Endodermal cell (in vitro differentiated cells): ENCODE data around the gene OR4N2. TPM values are rescaled to one million over a fixed set of nuclear protein-coding genes. Genes with fewer than 3 reads are reported as not detected.
A peak's percentile ranks its signal among the peaks of the same experiment; 100 is the strongest.
"Not testable (repeated sequence)": the region's sequence is repeated elsewhere in the genome, so short reads cannot be mapped to it uniquely, and the experiment has no call there.

ENCODE experiments used
- DNase-seq: peaks from one replicate; pipeline ENCODE4 v3.0.0-alpha.2; 2017
- H3K27ac ChIP-seq: 2 replicates; pipeline ENCODE4 v1.5.1; 2013; ENCODE audit warnings: mild to moderate bottlenecking, low read depth, low read length, moderate library complexity
- H3K27me3 ChIP-seq: 2 replicates; pipeline ENCODE4 v1.6.1; 2013; ENCODE audit warnings: mild to moderate bottlenecking, low read length, moderate library complexity; ENCODE audit not compliant: insufficient read depth, control insufficient read depth, poor library complexity, severe bottlenecking
- H3K36me3 ChIP-seq: 2 replicates; pipeline ENCODE4 v1.7.0; 2013; ENCODE audit warnings: mild to moderate bottlenecking, low read length, moderate library complexity; ENCODE audit not compliant: control insufficient read depth, insufficient read depth
- H3K4me1 ChIP-seq: one replicate; pipeline ENCODE4 v1.7.0; 2013; ENCODE audit warnings: low read length; ENCODE audit not compliant: control insufficient read depth, insufficient read depth
- H3K4me3 ChIP-seq: 2 replicates; pipeline ENCODE4 v1.5.1; 2013; ENCODE audit warnings: mild to moderate bottlenecking, low read length, moderate library complexity
- H3K9ac ChIP-seq: 2 replicates; pipeline ENCODE4 v1.6.1; 2013; ENCODE audit warnings: mild to moderate bottlenecking, low read length, moderate library complexity; ENCODE audit not compliant: poor library complexity, severe bottlenecking; ENCODE audit errors: extremely low read depth
- H3K9me3 ChIP-seq: 2 replicates; pipeline ENCODE4 v1.6.1; 2013; ENCODE audit warnings: mild to moderate bottlenecking, low read length, moderate library complexity; ENCODE audit not compliant: control insufficient read depth
- H3K27ac Mint-ChIP-seq: 2 replicates; pipeline ENCODE4 v1.8.0; 2020; ENCODE audit warnings: mixed read lengths
- H3K27me3 Mint-ChIP-seq: 2 replicates; pipeline ENCODE4 v1.8.0; 2021; ENCODE audit warnings: mild to moderate bottlenecking, mixed read lengths; ENCODE audit not compliant: insufficient read depth
- H3K36me3 Mint-ChIP-seq: 2 replicates; pipeline ENCODE4 v1.8.0; 2020; ENCODE audit warnings: low read depth, mixed read lengths
- H3K4me1 Mint-ChIP-seq: 2 replicates; pipeline ENCODE4 v1.8.0; 2020; ENCODE audit warnings: mixed read lengths
- H3K4me3 Mint-ChIP-seq: 2 replicates; pipeline ENCODE4 v1.8.0; 2020; ENCODE audit warnings: mild to moderate bottlenecking, moderate library complexity, mixed read lengths
- H3K9me3 Mint-ChIP-seq: 2 replicates; pipeline ENCODE4 v1.8.0; 2020; ENCODE audit warnings: mild to moderate bottlenecking, mixed read lengths
- CTCF ChIP-seq: fragments of 200-600 bp; sonication (generic); conservative IDR thresholded peaks from 2 replicates; pipeline ENCODE4 v1.5.0; 2021; ENCODE audit warnings: antibody characterized with exemption, mild to moderate bottlenecking
- WGBS, 2 experiments: methylation state at CpG; one replicate each; pipeline versions ENCODE4 v1.1.5 to v1.1.7; 2013; ENCODE audit warnings: missing lambda C conversion rate in 2 of 2, mixed read lengths in 1 of 2; ENCODE audit not compliant: insufficient coverage in 1 of 2, insufficient read length in 1 of 2; 5-methylcytosine and 5-hydroxymethylcytosine counted together
- total RNA-seq, 2 donors: library from RNA; stranded (reverse); fragmentation: NEBNext Ultra II Directional in 1 of 2; extraction: Animal tissue kit (Norgen Biotek cat#: 25700) in 1 of 2; gene quantifications; 2 replicates in 1 of 2; 3 replicates in 1 of 2; pipeline ENCODE4 v1.2.1, GENCODE V29; 2021

OR4N2 gene
- total RNA-seq, 2 donors from 2014 or later = not detected

- peaks cover 79% of the 10 kb centered on the region for H3K9me3 ChIP-seq
- Mint-ChIP-seq H3K4me1 (no peaks in the 10 kb centered on the region), H3K27ac (no peak overlapping the region), H3K36me3 (no peaks in the 10 kb centered on the region), H3K27me3 (no peaks in the 10 kb centered on the region), H3K4me3 (no peak overlapping the region), H3K9me3 (peaks cover 37% of the 10 kb centered on the region)
- TF ChIP-seq CTCF = no peak
- no peak overlapping the region for H3K27ac ChIP-seq
- WGBS, 2 experiments = 71 to 82% methylated on average over 1 to 2 of the region's 2 CpGs
- H3K9ac ChIP-seq = no peak overlapping the region
- H3K4me3 ChIP-seq = peak overlapping the region; percentile 23
- no peaks in the 10 kb centered on the region for H3K27me3 ChIP-seq
- no peaks in the 10 kb centered on the region for H3K36me3 ChIP-seq
- DNase-seq = no peak
- H3K4me1 ChIP-seq = no peaks in the 10 kb centered on the region
These were observed 24.7 kb downstream of the OR4N2 start for GRCh38 chr14:19828314-19828713.

- not testable (repeated sequence) for H3K27me3 ChIP-seq, H3K4me3 ChIP-seq, H3K36me3 ChIP-seq, H3K27me3 Mint-ChIP-seq, H3K27ac ChIP-seq, H3K9ac ChIP-seq, H3K4me3 Mint-ChIP-seq, H3K4me1 Mint-ChIP-seq, H3K27ac Mint-ChIP-seq, DNase-seq, H3K4me1 ChIP-seq, H3K36me3 Mint-ChIP-seq
- H3K9me3 Mint-ChIP-seq = peaks cover 31% of the 10 kb centered on the region
- H3K9me3 ChIP-seq = peaks cover 93% of the 10 kb centered on the region
- 67 to 74% methylated on average over 7 to 8 of the region's 8 CpGs for WGBS, 2 experiments
These were observed 30.8 kb downstream of the OR4N2 start for GRCh38 chr14:19834203-19834848.

- H3K36me3 ChIP-seq = no peaks in the 10 kb centered on the region
- H3K4me3 ChIP-seq = peak overlapping the region; percentile 8
- no peaks in the 10 kb centered on the region for H3K4me1 ChIP-seq
- H3K9ac ChIP-seq = no peak overlapping the region
- Mint-ChIP-seq H3K36me3 (no peaks in the 10 kb centered on the region), H3K9me3 (peaks cover 15% of the 10 kb centered on the region), H3K27me3 (no peaks in the 10 kb centered on the region), H3K4me1 (no peaks in the 10 kb centered on the region), H3K27ac (no peak overlapping the region), H3K4me3 (no peak overlapping the region)
- TF ChIP-seq CTCF = no peak
- no peak for DNase-seq
- H3K27ac ChIP-seq = no peak overlapping the region
- H3K27me3 ChIP-seq = no peaks in the 10 kb centered on the region
- H3K9me3 ChIP-seq = peaks cover 88% of the 10 kb centered on the region
These were observed 34.9 kb downstream of the OR4N2 start for GRCh38 chr14:19838433-19838832.

GRCh38 chr14:19851365-19851764 is 47.8 kb downstream of the OR4N2 start:
- H3K4me1 Mint-ChIP-seq = no peaks in the 10 kb centered on the region
- H3K4me3 Mint-ChIP-seq = no peak overlapping the region
- H3K27ac ChIP-seq = no peak overlapping the region
- H3K4me1 ChIP-seq = no peaks in the 10 kb centered on the region
- H3K36me3 Mint-ChIP-seq = no peaks in the 10 kb centered on the region
- H3K27me3 Mint-ChIP-seq = no peaks in the 10 kb centered on the region
- no peaks in the 10 kb centered on the region for H3K27me3 ChIP-seq
- H3K9me3 ChIP-seq = peaks cover 82% of the 10 kb centered on the region
- no peak for TF ChIP-seq CTCF
- no peak overlapping the region for H3K27ac Mint-ChIP-seq
- no peak for DNase-seq
- H3K9ac ChIP-seq = no peak overlapping the region
- H3K4me3 ChIP-seq = no peak overlapping the region
- peaks cover 74% of the 10 kb centered on the region for H3K9me3 Mint-ChIP-seq
- no peaks in the 10 kb centered on the region for H3K36me3 ChIP-seq

GRCh38 chr14:19866061-19866669 is 62.6 kb downstream of the OR4N2 start:
- not testable (repeated sequence) for H3K27ac Mint-ChIP-seq, DNase-seq, H3K4me3 Mint-ChIP-seq, H3K27me3 ChIP-seq, H3K4me1 Mint-ChIP-seq, H3K9ac ChIP-seq, H3K4me3 ChIP-seq, H3K36me3 Mint-ChIP-seq, H3K27ac ChIP-seq, H3K27me3 Mint-ChIP-seq, H3K4me1 ChIP-seq, H3K36me3 ChIP-seq
- peaks cover 10% of the 10 kb centered on the region for H3K9me3 Mint-ChIP-seq
- 90 to 93% methylated on average over 21 to 39 of the region's 39 CpGs for WGBS, 2 experiments
- H3K9me3 ChIP-seq = peaks cover 74% of the 10 kb centered on the region
